SH-SY5Y (cell line): ENCODE data around the gene CDC25A.

Experiments used
- GATA2 ChIP-seq: IDR thresholded peaks from 2 replicates; pipeline ENCODE4 v1.6.1; 2011; ENCODE audit warnings: mild to moderate bottlenecking, low read depth, low read length
- GATA3 ChIP-seq: IDR thresholded peaks from 2 replicates; pipeline ENCODE4 v1.6.1; 2011; ENCODE audit warnings: low read depth, mild to moderate bottlenecking, low read length, moderate library complexity

DNA sequence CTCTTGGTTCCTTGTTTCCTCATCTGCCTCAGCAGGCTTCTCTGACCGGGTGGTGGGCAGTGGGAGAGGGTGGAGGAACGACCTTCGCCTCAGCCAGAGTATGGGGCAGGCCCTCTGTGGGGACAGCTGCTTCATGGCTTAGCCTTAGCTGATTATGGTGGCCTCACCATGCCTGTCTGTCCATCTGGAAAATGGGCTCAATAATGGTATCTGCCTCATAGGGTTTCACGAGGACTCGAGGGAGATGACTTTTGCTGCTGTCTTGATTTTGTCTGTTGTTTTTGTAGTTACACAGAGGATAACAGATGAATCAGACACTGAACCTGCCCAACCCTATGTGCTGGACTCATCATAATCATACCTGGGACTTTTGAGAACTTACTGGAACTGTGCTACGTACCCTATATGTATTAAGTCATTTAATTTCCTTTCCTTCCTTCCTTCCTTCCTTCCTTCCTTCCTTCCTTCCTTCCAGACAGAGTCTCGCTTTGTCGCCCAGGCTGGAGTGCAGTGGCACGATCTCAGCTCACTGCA is 46.5 kb downstream of the CDC25A start:
- TF ChIP-seq GATA2, result no peak
- TF ChIP-seq GATA3, result no peak
